NCI-H1092 (cell line): ENCODE measurements around the gene KCNAB1.

Experiments used
- DNase-seq: peaks from one replicate; lab custom pipeline; 2025; lab: John Stamatoyannopoulos, UW

Gene KCNAB1

DNA sequence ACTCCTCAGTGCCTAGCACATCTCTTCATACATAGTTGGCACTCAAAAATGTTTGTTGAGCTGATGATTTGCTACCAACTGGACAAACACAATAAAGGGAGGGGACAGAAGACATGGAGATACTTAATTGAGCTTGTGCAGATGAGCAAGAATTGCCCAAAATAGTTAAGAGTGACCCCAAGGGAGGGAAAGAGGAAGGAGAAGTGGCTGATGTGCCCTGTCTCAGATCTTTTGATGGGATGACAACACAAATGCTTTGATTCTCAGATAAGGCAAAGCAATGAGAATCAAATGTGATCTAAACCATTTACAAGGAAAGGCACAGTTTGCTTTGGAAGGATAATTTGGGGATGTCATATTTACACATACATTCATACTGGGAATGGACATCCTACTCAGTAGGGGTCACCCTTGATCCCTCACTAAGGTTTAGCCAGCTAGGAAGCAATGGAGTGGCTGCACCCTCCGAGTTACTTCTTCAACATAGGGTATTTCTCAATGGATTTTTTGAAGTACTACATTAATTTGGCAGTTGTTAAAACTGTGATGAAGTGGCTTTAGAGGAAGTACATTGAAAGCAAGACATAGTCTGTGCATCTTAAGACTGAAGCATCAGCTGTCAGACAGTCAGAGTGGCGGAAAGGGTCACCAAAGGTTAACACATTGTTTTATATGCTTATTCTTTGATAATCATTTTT is 456.4 kb downstream of the KCNAB1 start:
- DNase-seq: no peak

DNA sequence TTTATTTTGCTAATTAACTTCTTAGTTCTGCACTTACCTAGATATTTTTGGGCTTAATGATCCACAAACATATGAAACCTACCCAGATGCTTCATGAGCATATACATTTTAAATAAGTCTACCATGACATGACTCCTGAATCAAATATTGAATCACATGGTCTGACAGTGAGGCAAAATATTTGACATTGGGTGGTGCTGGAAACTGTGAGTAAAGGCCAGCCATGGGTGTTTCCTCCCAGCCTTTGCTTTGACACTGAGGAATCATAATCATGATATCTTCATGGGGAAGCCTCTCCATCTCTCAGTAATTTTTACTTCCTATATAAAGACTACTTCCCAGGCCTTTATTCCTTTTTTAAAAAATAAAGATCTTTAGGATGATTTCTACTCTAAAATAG is 457.4 kb downstream of the KCNAB1 start:
- no peak for DNase-seq

DNA sequence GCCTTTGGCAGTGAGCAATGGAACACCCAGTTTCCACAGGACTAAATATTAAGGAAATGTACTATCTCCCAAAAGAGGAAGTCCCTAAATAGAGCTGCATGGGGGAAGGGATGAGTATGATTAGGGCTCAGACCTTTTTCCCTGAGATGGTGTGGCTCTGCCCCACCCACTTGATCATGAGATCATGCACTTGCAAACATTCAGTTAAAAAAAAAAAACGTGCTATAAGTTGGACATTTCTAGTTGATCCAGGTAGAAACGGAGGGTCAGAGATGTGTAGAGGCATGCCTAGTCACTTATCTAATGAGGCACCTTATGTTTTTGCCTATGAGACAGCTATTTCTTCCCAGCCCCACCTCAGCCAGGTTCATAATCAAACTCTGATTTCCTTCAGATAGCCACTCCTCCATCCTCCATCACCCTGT is 459.1 kb downstream of the KCNAB1 start:
- DNase-seq: no peak

- DNase-seq: no peak
Measured at GRCh38 chr3:156581033-156581432, 460.7 kb downstream of the KCNAB1 start.

DNA sequence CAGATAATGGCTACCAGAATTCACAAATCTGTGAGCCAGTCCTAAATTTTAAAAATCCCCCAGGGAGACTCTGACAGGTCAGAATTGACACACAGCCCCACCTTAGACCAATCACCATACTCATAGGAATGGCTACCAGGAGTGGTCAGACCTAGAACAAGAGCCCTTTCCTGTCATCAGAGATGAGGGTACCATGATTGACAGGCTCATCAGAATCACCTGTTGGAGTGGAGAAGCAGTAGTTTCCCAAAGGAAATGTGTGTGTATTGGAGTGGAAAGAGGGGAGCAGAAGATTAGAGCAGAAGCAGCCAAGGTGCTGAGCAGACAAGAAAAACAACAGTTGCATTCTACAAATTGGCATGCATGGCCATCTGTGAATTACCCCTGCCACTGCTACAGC is 461.6 kb downstream of the KCNAB1 start:
- DNase-seq: no peak

DNA sequence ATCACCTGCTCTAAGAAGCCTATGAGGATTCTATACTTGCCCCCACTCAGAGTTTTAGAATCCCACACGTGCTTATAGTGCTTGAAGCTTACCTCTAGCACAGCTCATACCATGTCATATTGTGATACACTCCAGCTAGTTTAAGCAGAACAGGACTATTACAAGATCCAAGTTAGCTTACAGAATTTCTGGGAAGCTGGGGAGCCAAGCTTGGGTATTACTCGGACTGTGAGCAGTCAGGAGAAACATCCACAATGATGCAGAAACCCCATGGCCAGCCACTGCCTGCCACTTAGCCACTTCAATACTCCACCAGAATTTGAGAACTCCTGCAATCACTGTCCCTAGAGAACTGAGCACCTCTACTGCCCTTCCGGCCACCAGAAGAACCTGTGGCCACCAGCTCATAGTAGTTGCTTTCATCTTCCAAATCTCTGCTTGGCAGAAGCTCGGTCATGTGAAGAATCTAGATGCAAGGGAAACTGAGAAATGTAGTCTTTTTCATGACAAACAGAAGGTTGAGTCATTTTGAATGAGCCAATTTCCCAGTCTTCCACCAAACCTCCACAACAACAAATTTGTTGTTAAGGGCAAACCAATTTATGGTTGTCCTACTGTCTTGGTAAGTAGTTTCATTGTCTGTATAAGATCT is 462.3 kb downstream of the KCNAB1 start:
- DNase-seq: no peak

DNA sequence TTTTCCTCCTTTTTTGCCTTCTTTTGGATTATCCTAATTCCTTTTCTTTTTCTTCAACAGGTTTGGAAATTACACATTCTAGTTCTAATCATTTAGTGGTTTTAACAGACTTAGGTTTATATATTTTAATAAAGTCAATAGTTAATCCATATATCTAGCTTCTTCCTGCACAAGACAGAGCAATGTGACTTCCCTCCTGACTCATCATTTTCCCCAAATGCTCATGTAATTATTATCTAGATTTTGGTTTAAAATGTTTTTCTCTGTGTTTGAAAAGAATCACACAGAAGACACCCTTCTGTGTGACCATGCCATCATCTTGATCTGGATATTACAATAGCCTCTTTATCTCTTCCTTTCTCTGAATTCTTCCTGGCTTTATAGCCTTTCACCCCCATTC is 463.1 kb downstream of the KCNAB1 start:
- DNase-seq: no peak

GRCh38 chr3:156586905-156587759 is 466.8 kb downstream of the KCNAB1 start:
- no peak for DNase-seq

DNA sequence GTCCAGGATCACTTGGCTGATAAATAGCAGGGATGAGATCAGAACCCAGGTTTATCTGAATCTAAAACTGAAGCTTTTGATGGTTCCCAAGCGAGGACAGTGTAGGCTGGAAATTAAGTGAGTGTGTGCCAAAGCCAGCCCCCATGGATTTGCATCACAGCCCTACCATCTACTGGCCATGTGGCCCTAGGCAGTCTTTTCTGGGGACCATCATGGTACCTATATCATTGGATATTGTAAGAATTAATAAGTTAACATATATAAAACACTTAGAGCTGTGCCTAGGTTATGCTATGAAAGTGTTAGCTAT is 467.3 kb downstream of the KCNAB1 start:
- DNase-seq: no peak
